GM21526 (cell line): ENCODE results near the gene COBLL1.

Experiments used
- ATAC-seq: cut with Tn5 transposase; IDR thresholded peaks from one replicate; pipeline ENCODE4 v1.9.1; 2021; ENCODE audit warnings: moderate library complexity; ENCODE audit not compliant: unreplicated experiment, low FRiP score

The COBLL1 gene

GRCh38 chr2:164826293-164827243, 15.1 kb downstream of the COBLL1 start:
- no peak for ATAC-seq

- ATAC-seq = no peak
Observed at GRCh38 chr2:164824872-164825271, 16.8 kb downstream of the COBLL1 start.

GRCh38 chr2:164823126-164823525, 18.5 kb downstream of the COBLL1 start:
- ATAC-seq = no peak

DNA sequence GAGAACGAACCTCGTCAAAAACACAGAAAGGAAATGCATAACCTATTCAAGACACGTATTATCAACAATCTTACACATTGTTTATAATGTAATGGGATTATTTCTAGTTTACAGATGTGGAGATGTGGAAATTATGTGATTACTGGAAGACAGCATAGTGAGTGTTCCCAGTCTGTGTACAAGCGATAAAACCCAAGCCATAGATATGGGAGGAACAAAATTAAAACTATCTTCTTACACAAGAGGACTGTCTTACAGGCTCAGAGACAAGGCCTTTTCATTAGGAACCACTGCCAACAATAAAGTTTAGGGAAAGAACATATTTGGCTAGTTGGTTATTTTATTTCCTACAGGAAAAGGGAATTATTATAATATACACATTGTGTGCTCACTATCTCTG, 20.3 kb downstream of the COBLL1 start:
- no peak for ATAC-seq

DNA sequence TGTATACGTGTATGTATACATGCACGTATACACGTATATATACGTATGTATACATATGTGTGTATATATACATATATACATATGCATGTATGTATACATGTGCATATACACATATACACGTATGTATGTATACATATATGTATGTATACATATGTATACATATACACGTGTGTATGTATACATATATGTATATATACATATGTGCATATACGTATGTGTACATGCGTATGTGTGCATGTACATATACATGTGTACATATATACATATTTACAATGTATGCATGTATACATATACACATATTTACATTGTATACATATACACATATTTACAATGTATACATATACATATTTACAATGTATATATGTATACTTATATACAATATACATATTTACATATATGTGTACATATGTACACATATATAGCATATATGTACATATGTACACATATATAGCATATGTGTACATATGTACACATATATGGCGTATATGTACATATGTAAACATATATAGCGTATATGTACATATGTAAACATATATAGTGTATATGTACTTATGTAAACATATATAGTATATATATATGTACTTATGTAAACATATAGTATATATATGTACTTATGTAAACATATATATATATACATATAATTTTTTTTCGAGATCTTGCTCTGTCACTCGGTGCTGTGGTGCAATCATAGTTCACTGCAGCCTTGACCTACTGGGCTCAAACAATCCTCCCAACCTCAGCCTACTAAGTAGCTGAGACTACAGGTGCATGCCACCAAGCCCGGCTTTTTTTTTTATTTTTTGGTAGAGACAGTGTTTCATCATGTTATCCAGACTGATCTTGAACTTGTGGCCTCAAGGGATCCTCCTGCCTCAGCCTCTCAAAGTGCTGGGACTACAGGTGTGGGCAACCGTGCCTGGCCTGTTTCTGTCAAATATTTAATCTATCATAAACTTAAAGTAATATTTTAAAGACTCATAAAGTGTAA, 23.2 kb downstream of the COBLL1 start:
- no peak for ATAC-seq

DNA sequence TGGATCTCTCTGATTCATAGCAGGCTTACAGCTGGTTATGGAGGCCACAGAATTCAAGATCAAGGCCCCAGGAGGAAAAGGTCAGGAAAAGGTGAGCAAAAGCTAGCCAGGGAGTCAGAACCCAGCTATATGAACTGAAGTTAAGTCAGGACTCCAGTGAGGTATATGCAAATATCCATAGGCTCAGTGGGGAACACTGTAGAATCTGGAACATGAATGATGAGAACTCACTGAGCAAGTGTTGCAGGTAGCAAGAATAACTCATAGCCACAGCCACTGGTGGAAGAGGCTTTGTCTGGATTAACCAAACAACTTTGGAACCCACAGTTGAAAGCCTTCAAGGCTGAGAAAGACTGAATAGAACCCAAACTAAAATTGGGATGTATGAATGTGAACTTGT, 24.7 kb downstream of the COBLL1 start:
- ATAC-seq = no peak

DNA sequence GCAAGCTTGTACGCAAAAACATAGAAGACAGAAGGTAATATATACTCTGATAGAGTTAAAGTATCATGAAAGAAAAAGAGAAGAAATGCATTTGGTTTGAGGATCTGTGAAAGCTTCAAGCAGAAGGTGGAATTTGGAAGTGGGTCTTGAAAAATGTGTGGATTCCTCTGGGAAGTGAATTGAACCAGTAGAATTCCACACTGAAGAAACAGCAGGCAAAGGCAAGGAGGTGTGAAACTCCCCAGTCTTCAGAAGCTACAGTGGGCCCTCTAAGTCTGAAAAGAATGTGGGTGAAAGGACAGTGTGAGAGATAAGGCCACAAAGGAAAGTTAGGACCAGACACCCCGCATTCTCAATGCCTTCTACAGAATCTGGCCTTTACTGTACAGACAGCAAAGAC, 25.6 kb downstream of the COBLL1 start:
- no peak for ATAC-seq

GRCh38 chr2:164815071-164815793, 26.4 kb downstream of the COBLL1 start:
- ATAC-seq = no peak

GRCh38 chr2:164813535-164813934, 28.1 kb downstream of the COBLL1 start:
- no peak for ATAC-seq

DNA sequence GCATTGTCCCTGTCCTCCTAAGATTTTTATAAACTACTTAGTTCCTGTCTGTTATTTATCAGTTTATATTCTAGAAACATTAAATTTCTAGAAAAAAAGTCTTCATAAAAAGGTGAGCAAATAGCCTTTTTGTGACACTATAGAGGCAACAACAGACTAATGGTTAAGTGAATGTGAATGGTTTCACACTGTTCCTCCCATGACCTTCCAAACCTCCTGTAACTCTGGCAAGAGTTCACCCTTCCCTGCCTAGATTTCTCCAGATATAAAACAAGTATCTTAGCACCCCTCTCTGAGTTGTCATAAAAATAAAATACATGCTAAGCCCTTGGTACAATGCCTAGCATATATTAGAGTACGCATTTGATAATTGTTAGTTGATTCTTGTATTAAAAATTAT, 29.2 kb downstream of the COBLL1 start:
- no peak for ATAC-seq

GRCh38 chr2:164811819-164812218, 29.8 kb downstream of the COBLL1 start:
- no peak for ATAC-seq

DNA sequence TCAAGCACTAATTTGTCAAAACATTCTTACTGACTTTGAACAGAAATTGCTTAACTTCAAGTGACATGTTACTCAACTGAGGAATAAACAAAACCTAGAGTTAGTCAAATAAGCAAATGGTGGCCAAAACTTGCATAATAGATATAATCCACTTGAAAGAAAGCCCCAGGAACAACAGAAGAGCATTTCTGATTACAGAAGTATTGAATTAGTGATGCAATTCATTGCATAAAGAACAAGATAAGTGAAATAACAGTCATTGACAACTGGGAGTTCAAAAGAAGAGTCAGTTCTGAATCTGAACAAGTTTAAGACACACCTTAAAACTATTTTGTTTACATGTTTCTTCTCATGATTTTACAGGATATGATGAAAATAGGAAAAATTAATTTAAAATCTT, 30.8 kb downstream of the COBLL1 start:
- no peak for ATAC-seq

DNA sequence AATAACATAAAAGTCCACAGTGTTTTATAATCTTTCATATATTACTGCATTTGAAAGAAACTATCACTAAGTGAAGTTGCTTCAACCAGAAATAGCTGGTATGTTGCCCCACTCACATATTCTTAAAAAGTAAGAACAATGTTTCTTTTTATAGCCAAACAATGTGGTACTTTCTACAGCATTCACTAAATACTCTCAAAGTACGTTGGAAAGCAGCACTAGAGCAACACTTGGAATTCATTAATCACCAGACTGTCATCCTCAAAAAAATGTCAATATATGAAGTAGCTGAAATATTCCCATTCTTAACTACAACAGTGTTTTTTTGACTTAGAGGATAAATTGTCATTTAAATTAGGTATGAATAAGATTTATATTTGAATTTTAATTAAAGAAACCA, 32.8 kb downstream of the COBLL1 start:
- no peak for ATAC-seq

DNA sequence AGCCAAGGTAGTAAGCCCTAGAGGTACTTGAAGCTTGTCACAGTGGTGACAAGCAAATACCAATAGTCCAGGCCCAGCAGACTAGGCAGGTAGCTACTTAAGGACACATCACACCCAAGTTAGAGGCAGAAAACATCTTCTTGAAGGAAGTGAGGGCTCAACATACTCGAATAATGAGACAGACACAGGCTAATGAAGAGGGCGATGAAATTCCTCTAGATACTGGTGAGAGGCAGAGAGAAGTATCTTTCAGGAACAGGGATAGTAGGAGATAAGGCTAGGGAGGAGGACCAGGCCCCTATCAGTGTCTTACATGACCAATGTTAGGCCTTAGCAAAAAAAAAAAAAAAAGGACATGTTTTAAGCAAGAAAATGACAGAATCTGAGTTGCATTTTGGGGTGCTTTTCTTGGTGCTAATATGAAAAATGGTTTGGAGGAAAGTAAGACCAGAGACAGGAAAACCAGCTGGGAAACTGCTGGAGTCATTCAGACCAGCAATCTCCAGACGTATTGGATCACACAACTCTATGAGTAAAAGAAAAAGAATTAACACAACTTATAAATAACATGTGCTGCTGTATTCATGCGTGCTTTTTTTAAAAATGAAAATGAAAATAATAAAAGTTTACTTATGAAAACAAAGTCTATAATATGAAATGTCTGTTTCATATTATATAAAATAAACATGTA, 37.7 kb downstream of the COBLL1 start:
- ATAC-seq = no peak

- no peak for ATAC-seq
Observed at GRCh38 chr2:164802095-164802707, 39.4 kb downstream of the COBLL1 start.

DNA sequence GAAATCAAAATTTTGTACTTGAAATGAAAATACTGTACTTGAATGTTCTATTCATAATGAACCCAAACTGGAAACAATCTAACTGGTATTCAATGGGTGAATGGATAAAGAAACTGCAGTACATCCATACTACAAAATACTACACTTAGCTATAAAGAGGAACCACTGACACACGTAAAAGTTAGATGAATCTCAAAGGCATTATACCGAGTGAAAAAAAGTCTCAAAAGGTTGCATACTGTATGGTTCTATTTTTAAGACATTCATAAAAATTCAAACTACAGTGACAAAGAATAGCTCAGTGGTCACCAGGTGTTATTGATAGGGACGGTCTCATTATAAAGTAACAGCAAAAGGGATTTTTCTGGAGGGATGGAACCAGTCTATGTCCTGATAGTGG, 41.1 kb downstream of the COBLL1 start:
- ATAC-seq = no peak

DNA sequence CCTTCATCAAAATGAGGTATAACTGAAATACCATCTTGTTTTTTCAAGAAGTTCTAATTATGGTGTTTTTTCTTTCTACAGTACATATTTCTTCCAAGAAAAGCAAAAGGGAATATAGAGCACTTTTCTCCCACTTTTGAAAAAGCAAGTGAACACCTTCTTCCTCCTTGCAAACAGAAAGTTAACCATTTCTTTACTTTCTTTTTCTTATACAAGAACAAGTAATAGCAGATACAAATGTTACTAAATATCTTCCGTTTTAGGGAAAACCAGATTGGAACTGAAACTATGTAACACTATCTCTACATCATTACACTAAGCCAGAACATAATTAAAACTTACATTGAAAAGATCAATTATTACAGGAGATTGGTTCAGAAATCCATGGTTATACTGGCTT, 44.0 kb downstream of the COBLL1 start:
- no peak for ATAC-seq

DNA sequence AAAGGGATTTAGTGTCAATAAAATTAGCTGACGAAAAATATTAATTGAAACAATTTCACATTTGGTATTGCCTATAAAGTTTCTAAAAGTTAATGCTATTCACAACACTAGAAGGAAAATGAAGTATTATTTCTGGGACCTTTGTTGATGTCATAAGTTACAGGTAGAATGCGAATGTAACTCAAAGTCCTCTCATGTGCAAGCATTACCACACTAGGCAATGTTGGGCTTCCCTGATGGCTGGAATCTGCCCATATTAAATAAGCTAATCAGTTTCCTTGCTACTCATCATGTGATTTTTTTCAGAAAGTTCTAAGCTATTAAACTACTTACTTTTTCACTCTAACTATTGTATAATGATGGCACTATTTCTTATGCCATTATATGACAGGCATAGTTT, 44.6 kb downstream of the COBLL1 start:
- ATAC-seq = no peak

DNA sequence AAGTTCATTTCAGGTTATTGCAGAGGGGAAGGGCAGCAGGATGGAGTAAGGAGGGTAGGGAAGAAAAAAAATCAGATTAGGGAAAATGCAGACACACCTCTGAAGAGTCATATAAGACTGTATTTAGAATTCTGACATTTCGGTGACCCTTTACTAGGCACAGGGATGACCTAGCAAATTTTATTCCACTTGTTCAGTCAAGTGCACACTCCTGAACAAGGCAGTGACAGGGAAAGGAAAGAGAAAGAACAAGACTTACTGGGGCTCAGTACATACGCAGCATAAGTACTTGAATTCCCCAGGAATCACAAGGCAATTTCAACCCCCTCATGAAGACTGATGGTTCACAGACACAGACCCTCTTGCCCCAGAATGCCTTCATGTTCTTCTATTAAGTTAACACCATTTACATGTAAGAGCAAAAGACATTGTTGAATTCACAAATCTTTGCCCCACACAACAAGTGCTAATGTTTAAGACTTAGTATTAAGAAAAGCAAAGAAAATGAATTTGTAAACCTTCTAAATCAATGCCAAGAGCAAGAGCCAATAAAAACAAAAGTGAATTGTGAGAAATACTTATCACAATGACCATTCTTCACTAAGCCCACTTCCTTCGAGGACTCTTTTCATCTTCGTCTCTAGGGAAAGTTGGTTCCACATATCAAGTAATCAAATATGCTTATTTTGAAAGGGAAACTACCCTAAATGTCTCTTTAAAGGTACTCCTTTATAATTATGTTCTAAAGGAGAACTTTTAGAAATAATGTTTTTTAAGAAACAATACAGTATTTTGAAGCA, 47.0 kb downstream of the COBLL1 start:
- no peak for ATAC-seq
